Measurements from ENCODE around the gene TFF1.

Gene TFF1

DNA sequence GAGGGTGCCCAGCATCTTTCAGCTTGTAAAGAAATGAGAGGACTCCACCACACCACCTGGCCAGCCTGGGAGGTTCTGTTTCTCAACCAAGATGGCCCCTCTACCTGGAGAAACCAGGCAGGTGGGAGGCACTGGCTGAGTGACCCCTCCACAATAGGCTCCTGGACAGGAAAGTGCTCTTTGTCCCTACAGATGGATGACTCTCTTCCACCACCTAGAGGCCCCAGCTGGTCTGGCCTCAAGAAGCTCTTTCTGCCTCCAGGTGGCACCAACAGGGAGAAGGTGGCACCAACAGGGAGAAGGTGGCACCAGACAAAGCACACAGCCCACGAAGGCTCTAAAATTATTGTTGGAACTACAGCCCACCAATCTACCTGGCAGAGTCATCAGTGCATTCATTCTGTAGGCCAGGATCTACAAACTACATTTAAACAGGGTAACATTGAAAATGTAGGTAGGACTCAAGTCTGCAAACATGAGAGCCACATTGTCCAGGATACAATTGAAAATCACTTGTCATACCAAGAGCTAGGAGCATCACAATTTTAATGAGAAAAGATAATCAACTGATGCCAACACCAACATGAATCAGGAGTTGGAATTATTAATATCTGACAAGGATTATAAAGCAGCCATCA, 15.1 kb upstream of the TFF1 start:
- DNase-seq (ENCODE audit: low spot score) = no peak

DNA sequence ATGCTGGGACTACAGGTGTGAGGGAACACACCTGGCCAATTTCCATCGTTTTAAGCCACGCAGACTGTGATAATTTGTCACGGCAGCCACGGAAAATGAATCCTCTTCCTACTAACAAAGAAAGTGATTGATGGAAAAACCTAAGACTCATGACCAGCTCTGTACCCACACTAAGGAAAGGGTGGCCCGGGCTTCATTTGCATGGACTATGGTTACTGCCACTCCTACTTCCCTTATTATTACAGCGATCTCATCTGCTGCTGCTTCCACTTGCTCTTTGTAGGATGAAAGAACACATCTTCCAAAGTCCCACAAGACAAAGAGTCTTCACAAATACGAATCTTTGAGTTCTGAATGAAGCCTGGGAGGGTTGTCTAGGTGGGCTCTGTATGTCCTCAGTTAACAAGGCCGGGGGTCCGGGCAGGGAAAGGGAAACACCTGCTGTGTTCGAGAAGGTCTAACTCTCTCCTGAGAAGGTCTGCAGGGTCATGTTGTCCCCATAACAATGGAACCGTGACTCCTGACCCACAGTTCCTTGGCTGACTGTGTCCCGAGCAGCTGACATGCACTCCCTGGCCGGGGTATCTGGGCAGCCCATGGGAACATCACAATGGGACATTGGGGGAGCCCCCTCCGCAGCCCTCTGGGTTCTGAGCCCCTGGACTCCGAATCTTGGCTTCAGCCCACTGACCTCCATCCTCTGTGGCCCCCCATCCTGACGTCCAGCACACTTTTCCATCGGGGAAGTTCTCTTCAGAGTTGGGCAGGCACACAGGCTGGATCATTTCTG, 13.3 kb upstream of the TFF1 start:
- no peak for DNase-seq (ENCODE audit: low spot score)

DNA sequence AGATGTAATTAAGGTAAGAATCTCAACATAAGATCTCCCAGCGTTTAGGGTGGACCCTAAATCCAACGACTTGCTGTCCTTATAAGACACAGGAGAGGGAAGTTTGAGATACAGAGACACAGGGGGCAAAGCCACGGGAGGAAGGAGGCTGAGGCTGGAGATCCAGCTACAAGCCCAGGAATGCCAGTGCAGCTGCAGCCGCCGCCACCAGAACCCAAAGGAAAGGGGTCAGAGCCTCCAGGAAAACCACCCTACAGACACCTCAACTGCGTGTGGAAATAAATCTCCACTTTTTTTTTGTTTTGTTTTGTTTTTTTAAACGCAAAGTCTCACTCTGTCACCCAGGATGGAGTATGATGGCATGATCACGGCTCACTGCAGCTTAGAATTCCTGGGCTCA, 12.1 kb upstream of the TFF1 start:
- DNase-seq (ENCODE audit: low spot score) = no peak

DNA sequence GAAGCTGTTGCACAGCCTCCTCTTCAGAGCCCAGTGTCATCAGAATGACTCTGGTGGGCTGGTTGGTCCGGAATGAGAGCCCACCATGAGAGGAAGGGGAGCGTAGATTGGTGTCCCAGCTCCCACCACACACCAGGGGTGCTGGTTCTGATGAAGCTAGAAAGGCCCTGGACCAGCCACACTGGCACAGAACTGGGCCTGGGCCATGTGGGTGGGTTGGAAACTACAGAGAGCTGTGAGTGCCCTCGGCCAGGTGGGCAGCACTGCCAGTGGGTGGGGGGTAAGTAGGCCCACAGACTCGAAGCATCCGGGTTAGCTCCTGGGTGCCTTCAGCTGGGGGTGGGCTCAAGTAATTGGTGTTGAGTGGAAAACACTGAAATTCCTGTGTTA, 11.6 kb upstream of the TFF1 start:
- DNase-seq (ENCODE audit: low spot score) = no peak

DNA sequence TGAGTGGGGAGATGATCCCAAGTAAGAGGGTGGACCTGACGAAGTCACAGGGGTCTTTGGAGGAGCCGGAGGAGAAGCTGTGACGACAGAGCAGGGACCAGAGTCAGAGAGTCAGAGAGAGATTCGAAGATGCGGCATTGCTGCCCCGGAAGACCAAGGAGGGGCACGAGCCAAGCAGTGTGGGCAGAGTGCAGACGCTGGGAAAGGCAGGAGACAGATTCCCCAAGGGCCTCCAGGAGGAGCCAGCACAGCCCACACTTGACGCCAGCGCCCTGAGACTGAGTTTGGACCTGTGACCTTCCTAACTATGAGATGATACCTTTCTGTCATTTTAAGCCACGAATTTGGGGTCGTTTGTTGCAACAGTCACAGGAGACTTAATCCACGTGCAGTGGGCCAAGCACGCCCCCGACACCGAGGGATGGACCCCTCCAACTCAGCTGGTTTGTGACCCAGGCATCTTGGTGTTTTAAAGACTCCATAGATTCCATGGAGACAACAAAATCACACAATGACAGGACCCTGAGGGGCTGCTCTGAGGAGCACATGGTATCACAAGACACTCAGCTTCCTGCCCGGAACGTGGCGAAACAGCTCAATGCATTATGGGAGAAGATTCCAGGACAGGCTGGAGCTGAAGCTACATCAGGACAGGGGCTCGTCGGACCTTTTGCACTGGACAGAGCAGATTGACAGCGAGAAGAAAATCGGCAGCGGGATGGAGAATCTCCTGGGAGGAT, 11.0 kb upstream of the TFF1 start:
- DNase-seq (ENCODE audit: low spot score) = no peak

DNA sequence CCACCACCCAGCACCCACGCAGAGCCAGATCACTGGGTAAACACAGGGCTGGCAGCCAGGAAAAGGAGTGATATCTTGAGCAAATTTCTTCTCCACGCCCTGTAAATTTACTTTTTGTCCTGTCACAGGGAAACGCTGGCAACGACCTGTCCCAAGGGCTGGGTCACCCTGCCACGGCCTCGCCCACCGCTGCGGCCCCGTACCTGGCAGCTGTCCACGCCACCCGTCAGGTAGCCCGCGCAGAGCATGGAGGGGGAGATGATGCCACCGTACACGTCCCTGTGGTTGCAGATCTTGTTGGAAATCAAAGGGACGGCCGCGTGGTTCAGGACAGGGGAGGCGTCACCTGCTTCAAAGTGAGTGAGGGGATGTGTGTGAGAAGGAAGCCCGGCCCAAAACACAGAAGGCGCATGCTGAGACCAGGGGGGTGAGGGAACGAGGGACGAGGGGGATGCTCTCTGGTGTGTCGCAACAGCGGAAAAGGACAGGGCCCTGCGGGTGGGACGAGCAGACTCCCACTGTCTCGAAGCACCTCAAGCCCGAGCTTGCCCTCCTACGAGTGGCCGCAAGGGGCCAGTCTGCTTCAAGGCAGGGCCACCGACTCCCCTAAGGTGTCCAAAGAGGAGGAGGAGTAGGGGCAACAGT, 10.1 kb upstream of the TFF1 start:
- no peak for DNase-seq (ENCODE audit: low spot score)

DNA sequence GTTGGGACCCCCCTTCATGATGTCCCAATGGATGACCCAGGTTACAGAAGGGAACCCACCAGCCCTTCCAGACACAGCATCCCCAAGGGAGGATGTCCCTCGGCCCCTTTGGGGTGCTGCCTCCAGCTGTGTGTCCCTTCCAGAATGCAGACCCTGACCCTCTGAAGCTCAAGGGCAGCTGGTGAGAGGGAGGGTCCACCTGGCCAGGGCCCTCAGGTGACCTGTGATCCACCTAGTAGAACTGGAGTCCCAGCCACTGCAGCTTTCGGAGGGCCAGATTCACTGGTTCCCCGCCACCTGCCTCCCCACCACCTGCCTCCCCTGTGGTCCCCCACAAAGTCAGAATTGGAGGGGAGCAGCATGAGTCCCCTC, 9.6 kb upstream of the TFF1 start:
- no peak for DNase-seq (ENCODE audit: low spot score)

DNA sequence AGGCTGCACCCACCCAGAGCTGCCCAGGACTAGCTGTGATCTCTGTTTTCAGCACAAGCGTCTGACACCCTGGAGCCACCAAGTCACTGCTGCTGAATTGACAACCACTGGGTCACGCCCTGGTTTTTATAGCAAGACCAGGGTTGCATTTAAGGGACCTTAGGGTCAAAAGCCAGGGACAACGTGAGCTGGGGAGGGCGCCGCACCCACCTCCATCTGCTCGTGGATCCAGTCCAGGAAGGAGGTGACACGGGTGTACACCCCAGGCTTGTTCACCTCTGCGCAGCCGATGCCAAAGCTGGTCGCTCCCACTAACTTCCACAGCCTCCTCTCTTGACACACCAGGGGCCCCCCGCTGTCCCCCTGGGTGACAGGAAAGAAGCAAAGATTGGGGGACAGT, 9.2 kb upstream of the TFF1 start:
- DNase-seq (ENCODE audit: low spot score) = no peak

DNA sequence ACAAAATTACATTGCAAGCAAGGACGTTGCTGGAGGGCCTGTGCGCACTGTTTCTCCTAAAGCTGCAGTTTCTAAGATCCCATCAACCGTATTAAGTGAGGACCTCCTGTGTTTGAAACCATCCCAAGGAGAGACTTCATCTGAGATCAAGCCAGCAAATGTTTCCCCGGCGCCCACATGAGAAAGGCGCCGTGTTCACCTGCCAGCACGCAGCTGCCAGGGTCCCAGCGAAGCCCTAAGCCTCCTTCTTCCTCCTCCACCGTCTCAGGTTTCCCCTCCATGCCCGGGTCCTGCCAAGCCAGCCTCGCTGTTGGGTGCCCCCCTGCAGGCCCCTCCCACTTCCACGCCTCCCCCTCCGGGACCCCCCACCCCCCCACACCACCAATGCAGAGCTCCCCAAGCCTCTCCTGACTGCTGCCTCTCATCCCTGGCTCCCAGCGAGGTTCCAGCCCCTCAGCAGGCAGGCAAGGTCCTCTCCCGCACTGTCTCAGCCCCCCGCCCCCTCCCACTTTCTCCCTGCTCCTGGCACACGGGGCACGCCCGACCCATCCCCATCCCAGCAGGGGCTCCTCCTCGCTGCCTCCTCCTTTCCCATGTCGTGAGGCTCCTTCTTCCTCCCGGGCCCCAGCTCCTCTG, 8.6 kb upstream of the TFF1 start:
- DNase-seq (ENCODE audit: low spot score) = no peak

DNA sequence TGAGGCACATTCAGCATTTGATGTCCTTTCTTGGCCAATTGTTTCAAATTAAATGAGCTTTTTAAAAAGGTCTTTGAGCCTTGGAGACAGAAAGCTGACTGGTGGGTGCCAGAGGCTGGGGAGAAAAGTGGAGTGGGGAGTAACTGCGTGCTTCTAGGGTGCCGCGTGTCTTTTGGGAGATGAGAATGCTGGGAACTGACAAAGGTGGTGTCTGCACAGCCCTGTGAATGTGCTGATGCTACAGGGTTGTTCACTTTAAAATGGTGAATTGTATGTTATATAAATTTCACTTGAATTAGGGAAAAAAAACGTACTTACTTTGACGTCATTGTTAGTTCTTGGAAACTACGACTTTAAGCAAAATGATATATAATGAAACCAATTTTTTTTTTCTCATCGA, 8.1 kb upstream of the TFF1 start:
- DNase-seq (ENCODE audit: low spot score) = no peak

DNA sequence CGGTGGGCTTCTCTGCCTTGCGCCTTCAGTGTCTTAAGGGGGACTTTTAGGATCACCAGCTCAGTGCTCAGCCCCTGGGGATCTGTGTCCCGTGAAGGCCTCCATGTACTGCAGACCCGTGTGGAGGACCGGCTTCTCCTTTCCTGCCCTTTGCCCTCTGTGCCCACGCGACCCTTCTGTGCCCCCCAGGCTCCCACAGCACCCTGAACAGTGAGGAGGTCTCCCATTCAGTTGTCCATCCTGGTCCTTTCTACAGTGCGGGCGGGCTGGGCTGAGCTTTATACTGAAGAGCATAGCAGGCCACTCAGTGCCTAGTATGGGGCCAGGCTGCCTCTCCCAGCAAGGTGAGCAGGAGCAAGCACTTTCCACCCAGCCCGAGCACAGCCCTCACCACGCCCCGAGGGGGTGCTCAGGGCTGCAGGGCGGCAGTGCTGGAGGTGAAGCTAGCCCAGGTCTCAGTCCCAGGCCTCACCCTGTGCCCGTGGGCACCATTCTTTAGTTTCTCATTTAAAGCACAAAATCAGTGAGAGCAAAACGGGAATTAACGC, 7.6 kb upstream of the TFF1 start:
- no peak for DNase-seq (ENCODE audit: low spot score)

DNA sequence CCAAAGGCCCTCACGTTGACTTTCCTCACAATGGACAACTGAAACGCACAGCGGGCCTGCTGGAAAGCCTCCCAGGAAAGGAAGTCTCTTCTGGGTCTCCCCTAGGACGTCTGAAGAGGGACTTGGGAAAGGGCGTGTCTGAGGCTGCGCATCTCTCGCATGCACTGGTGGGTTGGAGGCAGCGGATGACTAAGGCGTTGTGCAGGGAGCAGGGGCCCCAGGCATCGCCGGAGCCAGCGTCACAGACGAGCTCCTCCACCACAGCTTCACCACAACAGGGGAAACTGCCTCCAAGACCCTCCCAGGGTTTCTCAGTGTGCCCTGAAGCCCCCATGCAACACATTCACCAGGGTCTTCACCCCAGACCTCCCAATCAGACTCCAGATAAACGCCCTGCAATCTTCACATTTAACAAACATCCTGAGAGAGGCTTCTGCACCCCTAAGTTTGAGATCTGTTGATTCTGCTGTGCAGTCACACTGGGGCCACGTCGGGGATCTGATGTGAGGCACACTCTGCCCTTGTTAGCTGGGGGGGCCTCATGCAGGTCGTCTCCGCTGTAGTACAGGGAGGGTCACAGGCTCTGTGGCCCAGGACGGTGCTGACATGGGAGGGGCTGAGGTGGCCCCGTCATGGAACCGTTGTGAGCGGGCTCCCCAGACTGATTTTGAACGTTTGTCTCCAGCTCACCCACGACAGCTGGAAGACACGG, 7.0 kb upstream of the TFF1 start:
- no peak for DNase-seq (ENCODE audit: low spot score)

DNA sequence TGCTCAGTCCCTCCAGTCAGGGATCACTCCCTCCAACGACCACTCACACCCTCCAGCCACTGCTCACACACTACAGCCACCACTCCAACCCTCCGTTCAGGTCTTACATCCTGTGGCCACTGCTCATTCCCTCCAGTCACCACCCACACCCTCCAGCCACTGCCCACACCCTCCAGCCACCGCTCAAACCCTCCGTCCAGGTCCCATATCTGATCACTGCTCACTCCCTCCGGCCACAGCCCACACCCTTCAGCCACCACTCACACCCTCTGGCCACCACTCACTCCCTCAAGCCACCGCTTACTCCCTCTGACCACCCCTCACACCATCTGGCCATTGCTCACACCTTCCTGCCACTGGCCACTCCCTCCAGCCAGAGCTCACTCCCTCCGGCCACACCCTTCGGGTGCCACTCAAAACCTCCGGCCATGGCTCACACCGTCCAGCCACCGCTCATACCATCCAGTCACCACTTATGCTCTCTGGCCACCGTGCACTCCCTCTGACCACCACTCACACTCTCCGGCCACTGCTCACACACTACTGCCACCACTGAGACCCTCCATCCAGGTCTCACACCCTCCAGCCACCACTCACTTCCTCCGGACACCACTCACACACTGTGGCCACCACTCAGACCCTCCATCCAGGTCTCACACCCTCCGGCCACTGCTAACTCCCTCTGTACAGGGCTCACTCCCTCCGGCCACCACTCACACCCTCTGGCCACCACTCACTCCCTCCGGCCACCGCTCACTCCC, 4.7 kb upstream of the TFF1 start:
- DNase-seq (ENCODE audit: low spot score) = no peak

DNA sequence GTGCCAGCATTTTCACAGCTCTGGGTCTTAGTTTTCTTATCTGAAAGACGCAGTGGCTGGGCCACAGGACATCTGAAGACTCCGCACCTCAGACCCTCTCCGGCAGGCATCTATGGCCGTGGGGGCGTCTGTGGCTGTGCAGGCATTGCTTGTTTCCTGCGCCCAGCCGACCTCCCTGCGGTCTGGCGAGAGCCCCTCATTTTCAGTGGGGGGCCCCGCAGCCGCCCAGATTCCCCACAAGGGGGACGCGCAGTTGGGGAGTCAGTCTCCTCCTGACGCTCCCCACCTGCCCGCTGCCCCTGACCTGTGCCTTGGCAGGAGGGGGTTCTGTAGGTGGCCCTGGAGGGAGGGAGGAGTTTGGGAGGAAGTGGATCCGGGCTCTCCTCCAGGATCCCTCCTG, 3.5 kb upstream of the TFF1 start:
- no peak for DNase-seq (ENCODE audit: low spot score)

DNA sequence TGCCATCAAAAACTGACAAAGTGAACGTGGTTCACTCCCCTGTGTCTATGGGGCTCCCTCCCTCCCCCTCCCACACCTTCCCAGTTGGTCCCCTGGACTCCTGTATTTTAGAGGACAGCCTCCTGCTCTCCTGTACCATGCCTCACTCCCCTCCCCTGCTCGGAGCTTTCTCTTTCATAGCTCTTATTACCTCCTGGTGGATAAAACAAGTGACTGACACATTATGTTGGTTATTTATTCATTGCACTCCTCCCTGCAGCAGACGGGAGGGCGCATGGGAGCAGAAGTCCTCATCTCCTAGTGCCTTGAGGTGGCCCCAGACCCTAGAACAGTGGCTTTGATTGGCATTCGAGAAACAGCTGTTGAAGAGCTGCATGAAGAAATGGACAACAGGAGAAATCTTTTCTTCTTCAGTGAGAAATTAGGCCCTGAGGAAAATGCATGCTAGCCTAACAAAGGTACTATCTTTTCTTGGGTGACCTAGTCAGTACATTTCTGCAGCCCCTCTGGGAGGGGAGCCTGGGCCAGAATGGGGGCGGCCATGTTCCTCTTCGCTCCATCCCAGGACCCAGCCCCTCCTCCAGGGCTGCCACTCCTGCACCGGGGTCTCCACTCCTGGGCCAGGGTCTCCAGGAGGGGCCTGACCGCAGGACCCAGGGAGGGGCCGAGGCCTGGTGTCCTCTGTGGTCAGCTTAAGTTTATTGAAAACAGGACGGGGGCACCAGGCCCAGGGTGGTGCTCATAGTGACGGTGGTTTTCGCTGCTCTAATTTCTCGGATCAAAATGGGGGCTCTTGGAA, 1.2 kb upstream of the TFF1 start:
- DNase-seq (ENCODE audit: low spot score) = no peak

DNA sequence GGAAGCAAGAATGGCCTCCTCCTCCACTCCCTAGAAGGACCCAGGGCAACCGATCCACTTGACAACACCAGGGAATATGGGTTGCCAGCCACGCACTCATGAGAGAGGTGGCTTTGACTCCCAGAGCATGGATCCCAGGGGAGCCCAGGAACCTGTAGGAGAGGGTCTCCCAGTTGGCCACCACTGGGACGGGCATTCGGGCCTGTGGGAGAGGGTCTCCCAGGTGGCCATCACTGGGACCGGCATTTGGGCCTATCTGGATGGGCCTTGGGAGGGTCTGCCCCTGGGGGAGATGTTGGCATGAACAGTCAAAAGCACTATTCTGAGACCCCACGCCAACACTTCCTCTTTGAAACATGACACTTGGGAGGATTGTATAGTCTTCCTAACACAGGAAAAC, 565 bp downstream of the TFF1 start:
- DNase-seq (ENCODE audit: low spot score) = no peak

DNA sequence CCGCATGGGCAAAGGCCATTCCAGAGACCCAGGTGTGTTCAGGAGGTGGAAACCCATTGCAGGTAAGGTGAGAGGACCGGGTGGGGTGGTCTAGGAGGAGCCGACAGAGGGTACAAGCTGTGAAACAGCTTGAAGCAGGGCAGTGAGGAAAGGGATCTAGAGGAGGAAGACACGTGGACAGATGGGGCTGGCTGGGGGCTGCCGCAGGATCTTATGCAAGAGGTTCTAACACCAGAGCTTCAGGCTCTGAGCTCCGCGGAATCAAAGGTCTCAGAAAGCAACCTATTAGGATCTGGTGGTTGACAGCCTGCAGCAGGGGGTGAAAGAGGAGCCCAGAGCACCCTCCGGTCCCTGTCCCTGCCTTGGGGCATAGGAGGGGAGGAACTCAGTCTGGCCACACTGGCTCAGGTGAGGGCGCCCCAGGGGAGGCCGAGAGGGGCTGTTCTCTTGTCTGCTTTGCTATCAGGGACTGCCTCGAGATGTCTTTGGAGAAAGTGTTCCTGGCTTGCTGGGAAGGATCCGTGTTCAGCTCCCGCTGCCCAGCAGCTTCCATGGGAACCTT, 1.9 kb downstream of the TFF1 start:
- DNase-seq (ENCODE audit: low spot score) = no peak

DNA sequence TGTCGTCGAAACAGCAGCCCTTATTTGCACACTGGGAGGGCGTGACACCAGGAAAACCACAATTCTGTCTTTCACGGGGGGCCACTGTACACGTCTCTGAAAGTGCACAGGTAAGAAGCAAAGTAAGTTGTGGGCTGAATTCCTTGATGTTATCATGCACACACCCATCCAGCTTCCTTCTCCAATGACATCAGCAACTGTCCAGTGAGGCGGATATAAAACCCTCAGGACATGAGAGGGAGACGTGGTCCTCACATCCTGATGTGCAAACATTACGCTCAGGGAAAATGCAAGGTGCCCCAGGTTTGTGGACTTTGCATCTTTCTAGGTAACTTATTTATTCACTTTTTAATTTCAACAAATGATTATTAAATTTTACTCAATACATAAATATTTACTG, 3.0 kb downstream of the TFF1 start:
- DNase-seq (ENCODE audit: low spot score) = no peak

DNA sequence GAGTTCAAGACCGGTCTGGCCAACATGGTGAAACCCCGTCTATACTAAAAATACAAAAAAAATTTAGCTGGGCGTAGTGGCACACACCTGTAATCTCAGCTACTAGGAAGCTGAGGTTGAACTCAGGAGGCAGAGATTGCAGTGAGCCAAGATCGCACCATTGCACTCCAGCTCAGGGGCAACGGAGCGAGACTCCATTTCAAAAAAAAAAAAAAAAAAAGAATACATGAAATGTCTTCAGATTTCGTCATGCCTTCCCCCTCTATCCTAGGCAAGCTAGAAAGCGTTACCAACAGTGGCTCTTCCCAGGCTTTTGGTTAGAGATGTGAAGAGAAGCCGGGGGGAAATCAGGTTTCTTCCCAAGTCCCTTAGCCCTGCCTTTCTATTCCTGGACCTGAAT, 3.6 kb downstream of the TFF1 start:
- DNase-seq (ENCODE audit: low spot score) = no peak

DNA sequence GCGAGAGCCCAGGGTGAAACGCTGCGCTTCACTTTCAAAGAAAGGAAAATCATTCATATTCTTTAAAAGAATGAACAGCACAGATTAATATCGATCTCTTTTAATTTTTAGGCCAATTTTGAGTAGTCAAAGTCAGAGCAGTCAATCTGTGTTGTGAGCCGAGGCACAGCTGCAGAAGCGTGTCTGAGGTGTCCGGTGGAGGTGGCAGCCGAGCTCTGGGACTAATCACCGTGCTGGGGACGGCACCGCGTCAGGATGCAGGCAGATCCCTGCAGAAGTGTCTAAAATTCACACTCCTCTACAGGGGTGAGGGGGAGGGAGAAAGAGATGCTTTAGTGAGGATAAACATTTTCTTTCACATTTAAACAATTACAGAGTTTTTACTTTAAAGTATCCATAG, 4.1 kb downstream of the TFF1 start:
- DNase-seq (ENCODE audit: low spot score) = no peak

Data from left forelimb (tissue), 1 donor.